NCI-H1092 treated with DMSO at 0.1 percent for 48 hours (cell line): ENCODE measurements around the gene PITPNC1.
A peak's percentile ranks its signal among the peaks of the same experiment; 100 is the strongest.
"Not testable (repeated sequence)": the region's sequence is repeated elsewhere in the genome, so short reads cannot be mapped to it uniquely, and the experiment has no call there.

ENCODE experiments used
- DNase-seq: peaks from one replicate; lab custom pipeline; 2025; lab: John Stamatoyannopoulos, UW

The PITPNC1 gene

GRCh38 chr17:67461876-67462275, 84.8 kb downstream of the PITPNC1 start:
- no peak for DNase-seq

- no peak for DNase-seq
Observed at GRCh38 chr17:67466251-67466796, 89.2 kb downstream of the PITPNC1 start.

- DNase-seq: no peak
Observed at GRCh38 chr17:67467500-67468455, 90.7 kb downstream of the PITPNC1 start.

- DNase-seq: no peak
Observed at GRCh38 chr17:67469208-67469980, 92.3 kb downstream of the PITPNC1 start.

GRCh38 chr17:67470163-67470562, 93.1 kb downstream of the PITPNC1 start:
- no peak for DNase-seq

- no peak for DNase-seq
Observed at GRCh38 chr17:67471118-67471517, 94.0 kb downstream of the PITPNC1 start.

GRCh38 chr17:67472606-67473005, 95.5 kb downstream of the PITPNC1 start:
- DNase-seq: not testable (repeated sequence)

- no peak for DNase-seq
Observed at GRCh38 chr17:67474081-67474661, 97.1 kb downstream of the PITPNC1 start.

- DNase-seq: peak; percentile 80
Observed at GRCh38 chr17:67475161-67475937, 98.3 kb downstream of the PITPNC1 start.

- DNase-seq: no peak
Observed at GRCh38 chr17:67476787-67477335, 99.8 kb downstream of the PITPNC1 start.

GRCh38 chr17:67477687-67478086, 100.6 kb downstream of the PITPNC1 start:
- DNase-seq: no peak

- DNase-seq: no peak
Observed at GRCh38 chr17:67478401-67479041, 101.4 kb downstream of the PITPNC1 start.

GRCh38 chr17:67479148-67479547, 102.1 kb downstream of the PITPNC1 start:
- no peak for DNase-seq

GRCh38 chr17:67480959-67481358, 103.9 kb downstream of the PITPNC1 start:
- DNase-seq: not testable (repeated sequence)

- DNase-seq: no peak
Observed at GRCh38 chr17:67481808-67482207, 104.7 kb downstream of the PITPNC1 start.

- no peak for DNase-seq
Observed at GRCh38 chr17:67482764-67483163, 105.7 kb downstream of the PITPNC1 start.

GRCh38 chr17:67484261-67484660, 107.2 kb downstream of the PITPNC1 start:
- DNase-seq: no peak

GRCh38 chr17:67485666-67486065, 108.6 kb downstream of the PITPNC1 start:
- no peak for DNase-seq

- no peak for DNase-seq
Observed at GRCh38 chr17:67487506-67487905, 110.4 kb downstream of the PITPNC1 start.

GRCh38 chr17:67488161-67488560, 111.1 kb downstream of the PITPNC1 start:
- DNase-seq: no peak

GRCh38 chr17:67488768-67489167, 111.7 kb downstream of the PITPNC1 start:
- no peak for DNase-seq
